ENCODE measurements around the gene PSG6.
"Not testable (repeated sequence)": the region's sequence is repeated elsewhere in the genome, so short reads cannot be mapped to it uniquely, and the experiment has no call there.

DNA sequence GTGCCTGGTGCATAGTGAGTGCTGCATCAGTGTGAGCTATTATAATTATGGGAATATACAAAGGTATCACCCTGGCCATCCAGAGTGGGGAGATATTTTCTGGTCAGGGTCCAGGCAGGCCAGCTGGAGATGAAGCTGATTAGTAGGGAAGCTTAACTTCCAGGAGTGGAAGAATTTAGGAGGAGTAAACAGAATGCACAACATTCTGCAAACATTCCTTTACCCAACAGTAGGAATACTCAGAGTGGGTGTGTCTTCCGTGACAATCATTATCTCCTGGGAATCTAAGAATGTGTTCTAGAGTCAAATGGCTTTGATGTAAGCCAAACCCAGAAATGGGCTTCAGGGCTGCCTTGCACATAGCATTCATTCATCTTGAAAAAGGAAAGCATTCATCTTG lies 19.0 kb downstream of the PSG6 start:
- TF ChIP-seq OSR1 (CRISPR knock-in tag; IDR thresholded peaks at IDR 0.05); TSHZ2 (CRISPR knock-in tag; IDR thresholded peaks at IDR 0.05); ZFP3 (CRISPR knock-in tag; IDR thresholded peaks at IDR 0.05); ARNTL (CRISPR knock-in tag; IDR thresholded peaks at IDR 0.05; ENCODE audit: borderline replicate concordance, low read depth); ZFP30 (CRISPR knock-in tag; IDR thresholded peaks at IDR 0.05); GLIS3 (CRISPR knock-in tag; IDR thresholded peaks at IDR 0.05): not testable (repeated sequence)
- TF ChIP-seq, protein P1, sequence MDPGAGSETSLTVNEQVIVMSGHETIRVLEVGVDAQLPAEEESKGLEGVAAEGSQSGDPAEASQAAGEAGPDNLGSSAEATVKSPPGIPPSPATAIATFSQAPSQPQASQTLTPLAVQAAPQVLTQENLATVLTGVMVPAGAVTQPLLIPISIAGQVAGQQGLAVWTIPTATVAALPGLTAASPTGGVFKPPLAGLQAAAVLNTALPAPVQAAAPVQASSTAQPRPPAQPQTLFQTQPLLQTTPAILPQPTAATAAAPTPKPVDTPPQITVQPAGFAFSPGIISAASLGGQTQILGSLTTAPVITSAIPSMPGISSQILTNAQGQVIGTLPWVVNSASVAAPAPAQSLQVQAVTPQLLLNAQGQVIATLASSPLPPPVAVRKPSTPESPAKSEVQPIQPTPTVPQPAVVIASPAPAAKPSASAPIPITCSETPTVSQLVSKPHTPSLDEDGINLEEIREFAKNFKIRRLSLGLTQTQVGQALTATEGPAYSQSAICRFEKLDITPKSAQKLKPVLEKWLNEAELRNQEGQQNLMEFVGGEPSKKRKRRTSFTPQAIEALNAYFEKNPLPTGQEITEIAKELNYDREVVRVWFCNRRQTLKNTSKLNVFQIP (CRISPR knock-in tag; IDR thresholded peaks at IDR 0.05; ENCODE audit: borderline replicate concordance, low read depth) = not testable (repeated sequence)

All from SK-N-SH treated with all-trans-retinoic acid at 6 μM for 48 hours (cell line).